Bladder microvascular endothelial cell (primary cell): ENCODE results near the gene ADPRHL1. TPM values are rescaled to one million over a fixed set of nuclear protein-coding genes. Genes with fewer than 3 reads are reported as not detected.

Source experiments
- total RNA-seq: library from RNA; depleted of rRNA; stranded (reverse); fragments of >200 nt; gene quantifications from 2 replicates; pipeline ENCODE4 v1.2.3, GENCODE V29; 2014

The ADPRHL1 gene
- total RNA-seq = 1.1 and 1.3 TPM in 2 replicates

GRCh38 chr13:113452942-113453901, at the start of gene ADPRHL1:
TSS of gene ADPRHL1 (minus strand) at chr13:113453488. CDS start at chr13:113453437, 51 bp downstream.

DNA sequence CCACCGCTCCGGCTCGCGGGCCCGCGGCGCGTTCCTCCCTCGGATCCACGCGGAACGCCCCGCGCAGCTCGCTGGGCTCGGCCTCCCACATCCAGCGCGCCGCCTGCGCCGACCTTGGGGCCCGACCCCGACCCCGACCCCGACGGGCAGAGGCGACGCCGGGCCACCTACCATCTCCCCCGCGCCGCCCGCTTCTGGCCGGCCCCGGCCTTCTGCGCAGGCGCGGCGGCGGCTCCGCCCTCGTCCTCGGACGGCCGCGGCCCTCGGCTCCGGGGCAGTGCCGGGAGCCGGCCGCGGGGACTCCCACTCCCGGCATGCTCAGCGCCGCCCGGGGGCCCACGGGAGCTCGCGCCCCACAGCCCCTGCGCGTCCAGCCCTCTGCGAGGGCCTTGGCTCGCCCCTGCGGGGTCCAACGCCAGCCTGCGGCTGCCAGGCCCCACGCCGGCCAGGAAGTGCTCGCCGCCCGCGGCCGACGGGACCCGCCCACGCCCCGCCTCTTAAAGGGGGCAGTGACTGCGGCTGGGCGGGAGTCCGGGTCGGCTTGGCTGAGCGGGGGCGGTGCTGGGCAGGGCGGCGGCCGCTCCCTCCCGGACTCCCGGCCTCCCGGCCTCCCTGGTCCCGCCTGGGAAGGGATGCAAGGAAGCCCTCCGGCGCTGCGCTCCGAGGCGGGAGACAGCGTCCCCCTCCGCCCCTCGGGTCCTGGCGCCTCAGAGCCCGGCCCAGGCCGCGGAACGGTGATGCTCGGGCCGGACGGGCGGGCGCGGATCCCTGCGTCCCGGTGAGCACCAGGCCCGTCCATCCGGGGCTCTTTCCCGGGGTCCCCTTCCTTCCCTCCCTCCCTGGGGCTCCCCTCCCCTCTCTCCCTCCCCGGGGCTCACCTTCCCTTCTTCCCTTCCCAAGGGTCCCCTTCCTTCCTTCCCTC, 37.5 kb upstream of the ADPRHL1 start, which contains the start of gene DCUN1D2:
Gene DCUN1D2, minus strand, starts transcription at position 216 of the 922 bp plus-strand sequence. Its CDS starts 42 bp downstream, at position 174.

Other genes starting within 250 kb of the ADPRHL1 start
- gene PCID2, start 244.8 kb downstream of the ADPRHL1 start, total RNA-seq = 34.6 and 89.1 TPM in 2 replicates
- 77.9 and 128 TPM in 2 replicates for gene CUL4A, start 243.9 kb downstream of the ADPRHL1 start, total RNA-seq
- 171 and 269 TPM in 2 replicates for gene LAMP1, start 156.2 kb downstream of the ADPRHL1 start, total RNA-seq
- gene GRTP1, start 89.4 kb downstream of the ADPRHL1 start, total RNA-seq = 0.57 TPM in 1 of 2 replicates, not detected in the other
- gene DCUN1D2, start 37.2 kb upstream of the ADPRHL1 start, total RNA-seq = 5.7 and 15.3 TPM in 2 replicates
- gene TFDP1, start 131.3 kb upstream of the ADPRHL1 start, total RNA-seq = 41.8 and 63.1 TPM in 2 replicates
- gene ATP4B, start 204.7 kb upstream of the ADPRHL1 start, total RNA-seq = not detected in 2 replicates
- 0.44 TPM in 1 of 2 replicates, not detected in the other for gene GRK1, start 213.7 kb upstream of the ADPRHL1 start, total RNA-seq